Naive thymus-derived CD4-positive, alpha-beta T cell (primary cell): ENCODE measurements around the gene IKZF1. TPM values are rescaled to one million over a fixed set of nuclear protein-coding genes. Genes with fewer than 3 reads are reported as not detected.
A peak's percentile ranks its signal among the peaks of the same experiment; 100 is the strongest.

ENCODE experiments used
- ATAC-seq: fragments of 150-1000 bp; cut with Tn5 transposase; 2 replicates; pipeline ENCODE4 v1.10.0; 2021; ENCODE audit warnings: mild to moderate bottlenecking, moderate library complexity
- CTCF ChIA-PET: fragments of 350-600 bp; sonication (Branson Sonifier 250); formaldehyde crosslinking; loops from one replicate; lab custom pipeline; 2021; ENCODE audit warnings: antibody characterized with exemption; lab: Charles Lee
- POLR2A ChIA-PET: fragments of 350-600 bp; sonication (Branson Sonifier 250); formaldehyde crosslinking; loops from one replicate; lab custom pipeline; 2021; ENCODE audit warnings: antibody characterized with exemption, inconsistent platforms; lab: Charles Lee
- DNase-seq, 9 donors: peaks; one replicate each; pipeline versions ENCODE4 v3.0.0 to v3.0.0-alpha.2; 2020 to 2022; ENCODE audit warnings: mixed read lengths in 1 of 9
- H3K27ac ChIP-seq: one replicate; pipeline ENCODE4 v1.7.0; 2013; ENCODE audit warnings: mild to moderate bottlenecking, low read depth, low read length, moderate library complexity
- H3K27me3 ChIP-seq, 2 donors: one replicate each; pipeline ENCODE4 v1.7.0; 2013; ENCODE audit warnings: low read length in 2 of 2, mild to moderate bottlenecking in 2 of 2, moderate library complexity in 2 of 2; ENCODE audit not compliant: control insufficient read depth in 2 of 2, insufficient read depth in 2 of 2
- H3K36me3 ChIP-seq, 3 experiments: 1 replicate in 2 of 3; 2 replicates in 1 of 3; pipeline ENCODE4 v1.7.0; 2013; ENCODE audit warnings: low read length in 3 of 3, mild to moderate bottlenecking in 3 of 3, moderate library complexity in 1 of 3; ENCODE audit not compliant: insufficient read depth in 3 of 3, control insufficient read depth in 2 of 3
- H3K4me1 ChIP-seq, 2 donors: one replicate each; pipeline ENCODE4 v1.7.0; 2013; ENCODE audit warnings: low read length in 2 of 2, mild to moderate bottlenecking in 2 of 2, moderate library complexity in 1 of 2; ENCODE audit not compliant: control insufficient read depth in 2 of 2, insufficient read depth in 2 of 2
- H3K4me3 ChIP-seq: 2 replicates; pipeline ENCODE4 v1.7.0; 2013; ENCODE audit warnings: mild to moderate bottlenecking, low read length
- H3K9me3 ChIP-seq, 3 experiments: 1 replicate in 2 of 3; 2 replicates in 1 of 3; pipeline ENCODE4 v1.7.0; 2013; ENCODE audit warnings: low read length in 3 of 3; ENCODE audit not compliant: control insufficient read depth in 2 of 3
- H3K27ac Mint-ChIP-seq, 9 donors: one replicate each; pipeline ENCODE4 v1.8.0; 2020 to 2022; ENCODE audit warnings: mixed read lengths in 9 of 9, mild to moderate bottlenecking in 8 of 9, moderate library complexity in 5 of 9, inconsistent platforms in 2 of 9
- H3K27me3 Mint-ChIP-seq, 5 donors: one replicate each; pipeline ENCODE4 v1.8.0; 2021 to 2022; ENCODE audit warnings: mixed read lengths in 5 of 5, mild to moderate bottlenecking in 1 of 5
- H3K36me3 Mint-ChIP-seq, 5 donors: one replicate each; pipeline ENCODE4 v1.8.0; 2020 to 2022; ENCODE audit warnings: mixed read lengths in 5 of 5, mild to moderate bottlenecking in 3 of 5, inconsistent platforms in 1 of 5
- H3K4me1 Mint-ChIP-seq, 7 donors: one replicate each; pipeline ENCODE4 v1.8.0; 2020 to 2022; ENCODE audit warnings: mixed read lengths in 7 of 7, mild to moderate bottlenecking in 3 of 7, inconsistent platforms in 1 of 7
- H3K4me3 Mint-ChIP-seq, 10 donors: one replicate each; pipeline ENCODE4 v1.8.0; 2020 to 2022; ENCODE audit warnings: mild to moderate bottlenecking in 10 of 10, mixed read lengths in 10 of 10, moderate library complexity in 6 of 10, inconsistent platforms in 2 of 10
- H3K9me3 Mint-ChIP-seq, 11 donors: one replicate each; pipeline ENCODE4 v1.8.0; 2020 to 2022; ENCODE audit warnings: mixed read lengths in 11 of 11, mild to moderate bottlenecking in 4 of 11, inconsistent platforms in 1 of 11, moderate library complexity in 1 of 11
- intact Hi-C, 2 donors: fragments of 100-400 bp; cut with micrococcal nuclease; formaldehyde crosslinking; loops; one replicate each; pipeline ENCODE4 v1.15.1; 2023
- polyA plus RNA-seq, 2 donors: library from polyadenylated mRNA; unstranded; fragments of 300-500 nt; fragmentation: Illumina TruSeq; gene quantifications; one replicate each; pipeline ENCODE4 v1.2.3, GENCODE V29; 2021
- total RNA-seq, 6 experiments: library from RNA in 5 of 6; stranded (reverse) in 5 of 6; gene quantifications; 1 replicate in 5 of 6; 2 replicates in 1 of 6; pipeline ENCODE4 v1.2.3 and lab custom pipeline; 2021 to 2026

The IKZF1 gene
- total and polyA plus RNA-seq, 7 experiments from 2014 or later = 258 to 548 (median 434) TPM

GRCh38 chr7:50356212-50356944, 51.9 kb downstream of the IKZF1 start:
- H3K9me3 Mint-ChIP-seq = peaks cover 0 to 7% (median 0%) of the 10 kb centered on the region in 11 donors
- H3K4me3 Mint-ChIP-seq = peak overlapping the region; percentile 61 to 89 (median 75)
- peaks cover 59 to 100% (median 93%) of the 10 kb centered on the region in 7 donors for H3K4me1 Mint-ChIP-seq
- peaks cover 31 to 77% (median 71%) of the 10 kb centered on the region in 5 donors for H3K36me3 Mint-ChIP-seq
- Histone ChIP-seq H3K36me3 (peaks cover 11 to 36% (median 26%) of the 10 kb centered on the region in 3 experiments), H3K9me3 (no peaks in the 10 kb centered on the region), H3K4me1 (peaks cover 93 to 96% of the 10 kb centered on the region in 2 donors), H3K27me3 (no peaks in the 10 kb centered on the region), H3K4me3 (no peak overlapping the region), H3K27ac (peak overlapping the region; percentile 94)
- no peaks in the 10 kb centered on the region for H3K27me3 Mint-ChIP-seq
- peak overlapping the region in 6 of 9 donors; percentile 91 to 100 (median 100) for H3K27ac Mint-ChIP-seq
- intact Hi-C loops = no loop called here
- ATAC-seq = peak; percentile 14
- ChIA-PET CTCF (interaction anchor here (0.9 to 1.8 kb wide), 4 partner anchors 8 to 14 kb away, joined by 3 to 6 read pairs (median 4); no protein-coding TSS in a partner anchor), POLR2A (interaction anchor here (0.8 to 43.0 kb wide), 7 partner anchors 5 to 148 kb away, joined by 3 to 2368 read pairs (median 325); partner anchors contain the start of gene IKZF1)
- no peak for DNase-seq

GRCh38 chr7:50356945-50357268, 52.4 kb downstream of the IKZF1 start:
- peaks cover 0 to 7% (median 0%) of the 10 kb centered on the region in 11 donors for H3K9me3 Mint-ChIP-seq
- Histone ChIP-seq H3K4me3 (no peak overlapping the region), H3K27me3 (no peaks in the 10 kb centered on the region), H3K9me3 (no peaks in the 10 kb centered on the region), H3K36me3 (peaks cover 11 to 39% (median 23%) of the 10 kb centered on the region in 3 experiments), H3K4me1 (peaks cover 93 to 96% of the 10 kb centered on the region in 2 donors), H3K27ac (peak overlapping the region; percentile 94)
- ChIA-PET POLR2A (interaction anchor here (0.9 to 43.0 kb wide), 5 partner anchors 6 to 148 kb away, joined by 5 to 2368 read pairs (median 1292); partner anchors contain the start of gene IKZF1), CTCF (interaction anchor here (0.9 to 1.4 kb wide), 2 partner anchors 10 to 15 kb away, joined by 4 to 5 read pairs; no protein-coding TSS in a partner anchor)
- peak overlapping the region in 6 of 9 donors; percentile 91 to 100 (median 100) for H3K27ac Mint-ChIP-seq
- intact Hi-C loops = no loop called here
- H3K36me3 Mint-ChIP-seq = peaks cover 31 to 77% (median 68%) of the 10 kb centered on the region in 5 donors
- no peaks in the 10 kb centered on the region for H3K27me3 Mint-ChIP-seq
- H3K4me3 Mint-ChIP-seq = peak overlapping the region; percentile 61 to 89 (median 75)
- ATAC-seq = no peak
- DNase-seq = no peak
- peaks cover 64 to 100% (median 93%) of the 10 kb centered on the region in 7 donors for H3K4me1 Mint-ChIP-seq

- H3K27ac Mint-ChIP-seq = peak overlapping the region in 6 of 9 donors; percentile 91 to 100 (median 100)
- ATAC-seq (no peak), DNase-seq (no peak)
- intact Hi-C loops = no loop called here
- Histone ChIP-seq H3K9me3 (no peaks in the 10 kb centered on the region), H3K4me1 (peaks cover 93 to 96% of the 10 kb centered on the region in 2 donors), H3K36me3 (peaks cover 11 to 43% (median 21%) of the 10 kb centered on the region in 3 experiments), H3K27ac (peak overlapping the region; percentile 94), H3K27me3 (no peaks in the 10 kb centered on the region), H3K4me3 (no peak overlapping the region)
- H3K27me3 Mint-ChIP-seq = no peaks in the 10 kb centered on the region
- ChIA-PET CTCF (interaction anchor here (2.4 to 15.2 kb wide), 3 partner anchors 9 to 152 kb away, joined by 12 to 210 read pairs (median 22); partner anchors contain the start of gene IKZF1), POLR2A (interaction anchor here (0.9 to 43.0 kb wide), 7 partner anchors 6 to 149 kb away, joined by 3 to 2368 read pairs (median 325); partner anchors contain the start of gene IKZF1)
- H3K4me3 Mint-ChIP-seq = peak overlapping the region; percentile 61 to 89 (median 76)
- H3K9me3 Mint-ChIP-seq = peaks cover 0 to 7% (median 0%) of the 10 kb centered on the region in 11 donors
- H3K36me3 Mint-ChIP-seq = peaks cover 31 to 77% (median 65%) of the 10 kb centered on the region in 5 donors
- peaks cover 69 to 100% (median 93%) of the 10 kb centered on the region in 7 donors for H3K4me1 Mint-ChIP-seq
Observed at GRCh38 chr7:50357426-50357825, 52.9 kb downstream of the IKZF1 start.

- H3K9me3 ChIP-seq = no peaks in the 10 kb centered on the region
- peaks cover 76 to 100% (median 96%) of the 10 kb centered on the region in 7 donors for H3K4me1 Mint-ChIP-seq
- H3K27me3 ChIP-seq = no peaks in the 10 kb centered on the region
- POLR2A ChIA-PET = interaction anchor here (0.6 to 43.0 kb wide), 8 partner anchors 6 to 210 kb away, joined by 3 to 2368 read pairs (median 187); partner anchors contain the start of gene IKZF1
- CTCF ChIA-PET = interaction anchor here (0.7 to 15.2 kb wide), 5 partner anchors 10 to 153 kb away, joined by 3 to 210 read pairs (median 12); partner anchors contain the start of gene IKZF1
- DNase-seq (no peak), ATAC-seq (no peak)
- H3K36me3 ChIP-seq = peaks cover 11 to 47% (median 21%) of the 10 kb centered on the region in 3 experiments
- H3K4me3 ChIP-seq = no peak overlapping the region
- peak overlapping the region; percentile 94 for H3K27ac ChIP-seq
- intact Hi-C loops = no loop called here
- peaks cover 28 to 83% (median 72%) of the 10 kb centered on the region in 5 donors for H3K36me3 Mint-ChIP-seq
- peaks cover 96 to 97% of the 10 kb centered on the region in 2 donors for H3K4me1 ChIP-seq
- no peaks in the 10 kb centered on the region for H3K27me3 Mint-ChIP-seq
- peak overlapping the region in 6 of 9 donors; percentile 91 to 100 (median 100) for H3K27ac Mint-ChIP-seq
- peak overlapping the region; percentile 68 to 89 (median 76) for H3K4me3 Mint-ChIP-seq
- peaks cover 0 to 10% (median 0%) of the 10 kb centered on the region in 11 donors for H3K9me3 Mint-ChIP-seq
Observed at GRCh38 chr7:50358041-50358705, 53.7 kb downstream of the IKZF1 start.

GRCh38 chr7:50358779-50359178, 54.3 kb downstream of the IKZF1 start:
- H3K4me1 ChIP-seq = peaks cover 96 to 97% of the 10 kb centered on the region in 2 donors
- Mint-ChIP-seq H3K36me3 (peaks cover 22 to 82% (median 71%) of the 10 kb centered on the region in 5 donors), H3K4me3 (peak overlapping the region; percentile 68 to 89 (median 76)), H3K4me1 (peaks cover 83 to 100% (median 96%) of the 10 kb centered on the region in 7 donors), H3K9me3 (peaks cover 0 to 10% (median 0%) of the 10 kb centered on the region in 11 donors), H3K27me3 (no peaks in the 10 kb centered on the region), H3K27ac (peak overlapping the region in 6 of 9 donors; percentile 91 to 100 (median 100))
- no peak overlapping the region for H3K4me3 ChIP-seq
- H3K27me3 ChIP-seq = no peaks in the 10 kb centered on the region
- POLR2A ChIA-PET = interaction anchor here (0.6 to 43.0 kb wide), 8 partner anchors 5 to 205 kb away, joined by 3 to 2368 read pairs (median 187); partner anchors contain the start of gene IKZF1
- CTCF ChIA-PET = interaction anchor here (0.6 to 15.2 kb wide), 9 partner anchors 8 to 205 kb away, joined by 3 to 210 read pairs (median 7); partner anchors contain the start of gene IKZF1
- DNase-seq (no peak), ATAC-seq (no peak)
- H3K36me3 ChIP-seq = peaks cover 6 to 46% (median 18%) of the 10 kb centered on the region in 3 experiments
- no peaks in the 10 kb centered on the region for H3K9me3 ChIP-seq
- intact Hi-C loops = no loop called here
- H3K27ac ChIP-seq = peak overlapping the region; percentile 94
